ENCODE measurements around the gene TNFSF9.

DNA sequence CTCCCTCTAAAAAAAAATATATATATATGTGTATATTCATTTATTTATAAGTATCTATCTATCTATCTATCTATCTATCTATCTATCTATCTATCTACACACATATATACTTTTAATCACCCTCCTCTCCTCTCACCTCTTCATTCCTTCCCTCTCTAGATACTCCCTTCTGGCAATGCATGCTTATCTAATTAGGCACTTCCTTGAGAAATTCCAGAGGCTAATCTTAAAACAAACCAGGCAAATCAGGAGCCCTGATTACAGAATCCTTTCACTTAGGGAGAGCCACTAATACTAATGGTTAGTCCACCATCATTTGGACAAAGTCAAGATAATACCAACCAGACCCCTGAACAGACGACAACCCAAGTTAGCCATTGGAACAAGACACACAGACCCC lies 42.5 kb downstream of the TNFSF9 start:
- TF ChIP-seq ZNF623 (tag by site-specific recombination; IDR thresholded peaks at IDR 0.05) (no peak), GLI4 (tag by site-specific recombination; IDR thresholded peaks at IDR 0.05) (no peak), ZNF274 (IDR thresholded peaks at IDR 0.05; ENCODE audit: low read length) (no peak), ZNF274 (tag by site-specific recombination; IDR thresholded peaks at IDR 0.05; ENCODE audit: borderline replicate concordance) (no peak), ZNF114 (tag by site-specific recombination; IDR thresholded peaks at IDR 0.05) (no peak), ZNF248 (tag by site-specific recombination; IDR thresholded peaks at IDR 0.05) (no peak), OSR2 (tag by site-specific recombination; IDR thresholded peaks at IDR 0.05) (no peak)
- TF ChIP-seq, protein P1, sequence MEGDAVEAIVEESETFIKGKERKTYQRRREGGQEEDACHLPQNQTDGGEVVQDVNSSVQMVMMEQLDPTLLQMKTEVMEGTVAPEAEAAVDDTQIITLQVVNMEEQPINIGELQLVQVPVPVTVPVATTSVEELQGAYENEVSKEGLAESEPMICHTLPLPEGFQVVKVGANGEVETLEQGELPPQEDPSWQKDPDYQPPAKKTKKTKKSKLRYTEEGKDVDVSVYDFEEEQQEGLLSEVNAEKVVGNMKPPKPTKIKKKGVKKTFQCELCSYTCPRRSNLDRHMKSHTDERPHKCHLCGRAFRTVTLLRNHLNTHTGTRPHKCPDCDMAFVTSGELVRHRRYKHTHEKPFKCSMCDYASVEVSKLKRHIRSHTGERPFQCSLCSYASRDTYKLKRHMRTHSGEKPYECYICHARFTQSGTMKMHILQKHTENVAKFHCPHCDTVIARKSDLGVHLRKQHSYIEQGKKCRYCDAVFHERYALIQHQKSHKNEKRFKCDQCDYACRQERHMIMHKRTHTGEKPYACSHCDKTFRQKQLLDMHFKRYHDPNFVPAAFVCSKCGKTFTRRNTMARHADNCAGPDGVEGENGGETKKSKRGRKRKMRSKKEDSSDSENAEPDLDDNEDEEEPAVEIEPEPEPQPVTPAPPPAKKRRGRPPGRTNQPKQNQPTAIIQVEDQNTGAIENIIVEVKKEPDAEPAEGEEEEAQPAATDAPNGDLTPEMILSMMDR (tag by site-specific recombination; IDR thresholded peaks at IDR 0.05): no peak
- TF ChIP-seq, protein P2, sequence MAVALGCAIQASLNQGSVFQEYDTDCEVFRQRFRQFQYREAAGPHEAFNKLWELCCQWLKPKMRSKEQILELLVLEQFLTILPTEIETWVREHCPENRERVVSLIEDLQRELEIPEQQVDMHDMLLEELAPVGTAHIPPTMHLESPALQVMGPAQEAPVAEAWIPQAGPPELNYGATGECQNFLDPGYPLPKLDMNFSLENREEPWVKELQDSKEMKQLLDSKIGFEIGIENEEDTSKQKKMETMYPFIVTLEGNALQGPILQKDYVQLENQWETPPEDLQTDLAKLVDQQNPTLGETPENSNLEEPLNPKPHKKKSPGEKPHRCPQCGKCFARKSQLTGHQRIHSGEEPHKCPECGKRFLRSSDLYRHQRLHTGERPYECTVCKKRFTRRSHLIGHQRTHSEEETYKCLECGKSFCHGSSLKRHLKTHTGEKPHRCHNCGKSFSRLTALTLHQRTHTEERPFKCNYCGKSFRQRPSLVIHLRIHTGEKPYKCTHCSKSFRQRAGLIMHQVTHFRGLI (tag by site-specific recombination; IDR thresholded peaks at IDR 0.05): no peak
- TF ChIP-seq, protein P3, sequence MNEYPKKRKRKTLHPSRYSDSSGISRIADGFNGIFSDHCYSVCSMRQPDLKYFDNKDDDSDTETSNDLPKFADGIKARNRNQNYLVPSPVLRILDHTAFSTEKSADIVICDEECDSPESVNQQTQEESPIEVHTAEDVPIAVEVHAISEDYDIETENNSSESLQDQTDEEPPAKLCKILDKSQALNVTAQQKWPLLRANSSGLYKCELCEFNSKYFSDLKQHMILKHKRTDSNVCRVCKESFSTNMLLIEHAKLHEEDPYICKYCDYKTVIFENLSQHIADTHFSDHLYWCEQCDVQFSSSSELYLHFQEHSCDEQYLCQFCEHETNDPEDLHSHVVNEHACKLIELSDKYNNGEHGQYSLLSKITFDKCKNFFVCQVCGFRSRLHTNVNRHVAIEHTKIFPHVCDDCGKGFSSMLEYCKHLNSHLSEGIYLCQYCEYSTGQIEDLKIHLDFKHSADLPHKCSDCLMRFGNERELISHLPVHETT (tag by site-specific recombination; IDR thresholded peaks at IDR 0.05): no peak
- TF ChIP-seq, protein P4, sequence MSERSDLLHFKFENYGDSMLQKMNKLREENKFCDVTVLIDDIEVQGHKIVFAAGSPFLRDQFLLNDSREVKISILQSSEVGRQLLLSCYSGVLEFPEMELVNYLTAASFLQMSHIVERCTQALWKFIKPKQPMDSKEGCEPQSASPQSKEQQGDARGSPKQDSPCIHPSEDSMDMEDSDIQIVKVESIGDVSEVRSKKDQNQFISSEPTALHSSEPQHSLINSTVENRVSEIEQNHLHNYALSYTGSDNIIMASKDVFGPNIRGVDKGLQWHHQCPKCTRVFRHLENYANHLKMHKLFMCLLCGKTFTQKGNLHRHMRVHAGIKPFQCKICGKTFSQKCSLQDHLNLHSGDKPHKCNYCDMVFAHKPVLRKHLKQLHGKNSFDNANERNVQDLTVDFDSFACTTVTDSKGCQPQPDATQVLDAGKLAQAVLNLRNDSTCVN (tag by site-specific recombination; optimal IDR thresholded peaks at IDR 0.05): no peak
